Gastrocnemius medialis (tissue), 4 donors: ENCODE results near the gene CNNM2.

Experiments used
- POLR2A ChIP-seq, 2 donors: fragments of 450-650 bp; IDR thresholded peaks; one replicate each; pipeline ENCODE4 v1.6.1; 2017; ENCODE audit warnings: antibody characterized with exemption in 2 of 2, mild to moderate bottlenecking in 2 of 2, moderate library complexity in 2 of 2
- TF ChIP-seq, protein P1 (sequence below), 5 experiments: fragments of 450-650 bp in 3 of 5; fragments of 200-600 bp in 2 of 5; sonication (generic) in 2 of 5; IDR thresholded peaks in 4 of 5; conservative IDR thresholded peaks in 1 of 5; 1 replicate in 4 of 5; 2 replicates in 1 of 5; pipeline ENCODE4 v1.5.1; 2016 to 2019; ENCODE audit warnings: antibody characterized with exemption in 5 of 5, mild to moderate bottlenecking in 3 of 5, moderate library complexity in 3 of 5

DNA sequence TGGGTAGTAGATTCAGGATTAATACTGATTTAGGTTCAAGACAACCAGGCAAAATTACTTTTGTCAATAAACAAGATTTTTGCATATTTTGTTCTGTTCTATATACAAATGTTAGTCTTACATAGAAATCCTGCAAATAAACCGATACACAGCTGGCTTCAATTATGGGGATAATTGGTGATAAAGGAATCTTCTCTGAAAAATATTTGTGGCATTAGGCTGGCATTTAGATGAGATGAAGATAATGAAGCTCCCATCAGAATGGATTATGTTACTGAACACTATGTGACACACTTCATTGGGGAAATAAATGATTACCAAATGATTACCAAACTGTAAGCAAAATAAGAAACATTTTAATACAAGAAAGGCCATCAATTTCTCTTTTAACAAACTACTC lies 209.1 kb downstream of the CNNM2 start:
- no peak for TF ChIP-seq POLR2A (IDR thresholded peaks at IDR 0.05)
- TF ChIP-seq, protein P1, sequence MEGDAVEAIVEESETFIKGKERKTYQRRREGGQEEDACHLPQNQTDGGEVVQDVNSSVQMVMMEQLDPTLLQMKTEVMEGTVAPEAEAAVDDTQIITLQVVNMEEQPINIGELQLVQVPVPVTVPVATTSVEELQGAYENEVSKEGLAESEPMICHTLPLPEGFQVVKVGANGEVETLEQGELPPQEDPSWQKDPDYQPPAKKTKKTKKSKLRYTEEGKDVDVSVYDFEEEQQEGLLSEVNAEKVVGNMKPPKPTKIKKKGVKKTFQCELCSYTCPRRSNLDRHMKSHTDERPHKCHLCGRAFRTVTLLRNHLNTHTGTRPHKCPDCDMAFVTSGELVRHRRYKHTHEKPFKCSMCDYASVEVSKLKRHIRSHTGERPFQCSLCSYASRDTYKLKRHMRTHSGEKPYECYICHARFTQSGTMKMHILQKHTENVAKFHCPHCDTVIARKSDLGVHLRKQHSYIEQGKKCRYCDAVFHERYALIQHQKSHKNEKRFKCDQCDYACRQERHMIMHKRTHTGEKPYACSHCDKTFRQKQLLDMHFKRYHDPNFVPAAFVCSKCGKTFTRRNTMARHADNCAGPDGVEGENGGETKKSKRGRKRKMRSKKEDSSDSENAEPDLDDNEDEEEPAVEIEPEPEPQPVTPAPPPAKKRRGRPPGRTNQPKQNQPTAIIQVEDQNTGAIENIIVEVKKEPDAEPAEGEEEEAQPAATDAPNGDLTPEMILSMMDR (IDR thresholded peaks at IDR 0.05 in 4 of 5, conservative IDR thresholded peaks at IDR 0.05 in 1 of 5) = no peak
